COLO668 (cell line): ENCODE results near the gene RANGRF.
"Not testable (repeated sequence)": the region's sequence is repeated elsewhere in the genome, so short reads cannot be mapped to it uniquely, and the experiment has no call there.

Source experiments
- DNase-seq: peaks from one replicate; lab custom pipeline; 2025; ENCODE audit not compliant: unreplicated experiment; lab: John Stamatoyannopoulos, UW

RANGRF gene

GRCh38 chr17:8288336-8289102 is at the start of gene RANGRF:
Gene RANGRF (plus strand): TSS chr17:8288670. CDS start chr17:8288789, 119 bp downstream.
- DNase-seq: peak; percentile 80

- no peak for DNase-seq
Observed at GRCh38 chr17:8243827-8244226, 44.6 kb upstream of the RANGRF start.

GRCh38 chr17:8244768-8245167 is 43.7 kb upstream of the RANGRF start:
- no peak for DNase-seq

GRCh38 chr17:8248751-8249607 is 39.5 kb upstream of the RANGRF start, which contains the start of gene PFAS:
Gene PFAS (plus strand): TSS chr17:8249289. CDS start chr17:8253938, 4,649 bp downstream.
- DNase-seq: peak; percentile 95

- DNase-seq: no peak
Observed at GRCh38 chr17:8249621-8250500, 38.6 kb upstream of the RANGRF start.

GRCh38 chr17:8251411-8251810 is 37.1 kb upstream of the RANGRF start:
- not testable (repeated sequence) for DNase-seq

- peak; percentile 2 for DNase-seq
Observed at GRCh38 chr17:8253801-8254200, 34.7 kb upstream of the RANGRF start.

- DNase-seq: no peak
Observed at GRCh38 chr17:8254881-8255280, 33.6 kb upstream of the RANGRF start.

- DNase-seq: no peak
Observed at GRCh38 chr17:8255499-8255898, 33.0 kb upstream of the RANGRF start.

GRCh38 chr17:8256291-8256690 is 32.2 kb upstream of the RANGRF start:
- DNase-seq: no peak

GRCh38 chr17:8256691-8257090 is 31.8 kb upstream of the RANGRF start:
- no peak for DNase-seq

GRCh38 chr17:8257801-8258200 is 30.7 kb upstream of the RANGRF start:
- no peak for DNase-seq

GRCh38 chr17:8264320-8264719 is 24.1 kb upstream of the RANGRF start:
- no peak for DNase-seq

GRCh38 chr17:8264836-8265542 is 23.5 kb upstream of the RANGRF start:
- no peak for DNase-seq

- no peak for DNase-seq
Observed at GRCh38 chr17:8266648-8267479, 21.6 kb upstream of the RANGRF start.

GRCh38 chr17:8267480-8268147 is 20.9 kb upstream of the RANGRF start:
- DNase-seq: no peak

GRCh38 chr17:8268550-8269298 is 19.7 kb upstream of the RANGRF start:
- DNase-seq: no peak

GRCh38 chr17:8272421-8272820 is 16.0 kb upstream of the RANGRF start:
- no peak for DNase-seq
